ENCODE results near the gene TM4SF4.

DNA sequence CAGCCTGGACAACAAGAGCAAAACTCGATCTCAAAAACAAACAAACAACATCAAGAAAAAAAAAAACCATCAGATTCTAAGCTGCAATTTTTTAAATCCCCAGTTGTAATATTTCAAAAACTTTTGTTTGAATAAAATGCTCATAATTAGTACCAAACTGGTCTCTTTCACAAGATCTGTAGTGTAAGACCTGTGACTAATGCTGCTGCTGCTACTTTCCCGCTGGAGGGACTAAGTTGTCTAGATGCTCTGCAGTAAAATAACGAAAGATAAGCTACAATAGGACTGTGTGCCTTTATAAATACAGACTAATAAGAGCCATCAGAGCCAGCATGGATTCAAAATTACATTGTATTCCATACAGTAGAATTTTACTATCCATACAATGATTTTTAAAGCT, 45.4 kb downstream of the TM4SF4 start:
- TF ChIP-seq, protein P1, sequence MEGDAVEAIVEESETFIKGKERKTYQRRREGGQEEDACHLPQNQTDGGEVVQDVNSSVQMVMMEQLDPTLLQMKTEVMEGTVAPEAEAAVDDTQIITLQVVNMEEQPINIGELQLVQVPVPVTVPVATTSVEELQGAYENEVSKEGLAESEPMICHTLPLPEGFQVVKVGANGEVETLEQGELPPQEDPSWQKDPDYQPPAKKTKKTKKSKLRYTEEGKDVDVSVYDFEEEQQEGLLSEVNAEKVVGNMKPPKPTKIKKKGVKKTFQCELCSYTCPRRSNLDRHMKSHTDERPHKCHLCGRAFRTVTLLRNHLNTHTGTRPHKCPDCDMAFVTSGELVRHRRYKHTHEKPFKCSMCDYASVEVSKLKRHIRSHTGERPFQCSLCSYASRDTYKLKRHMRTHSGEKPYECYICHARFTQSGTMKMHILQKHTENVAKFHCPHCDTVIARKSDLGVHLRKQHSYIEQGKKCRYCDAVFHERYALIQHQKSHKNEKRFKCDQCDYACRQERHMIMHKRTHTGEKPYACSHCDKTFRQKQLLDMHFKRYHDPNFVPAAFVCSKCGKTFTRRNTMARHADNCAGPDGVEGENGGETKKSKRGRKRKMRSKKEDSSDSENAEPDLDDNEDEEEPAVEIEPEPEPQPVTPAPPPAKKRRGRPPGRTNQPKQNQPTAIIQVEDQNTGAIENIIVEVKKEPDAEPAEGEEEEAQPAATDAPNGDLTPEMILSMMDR (optimal IDR thresholded peaks at IDR 0.05 in 1 of 3, IDR thresholded peaks at IDR 0.05 in 1 of 3, conservative IDR thresholded peaks at IDR 0.05 in 1 of 3; ENCODE audit: extremely low read depth in 1 of 3, insufficient read depth in 2 of 3, low read length in 3 of 3), result no peak
- TF ChIP-seq EZH2 (IDR thresholded peaks at IDR 0.05; ENCODE audit: low read length), result no peak

All from keratinocyte (primary cell).